Umbilical cord (tissue), 2 donors: ENCODE results near the gene TMTC1. TPM values are rescaled to one million over a fixed set of nuclear protein-coding genes. Genes with fewer than 3 reads are reported as not detected.

ENCODE experiments used
- DNase-seq: peaks from one replicate; pipeline ENCODE4 v3.0.0-alpha.2; 2015; ENCODE audit warnings: low spot score
- total RNA-seq: library from RNA; depleted of rRNA; stranded (reverse); fragments of >200 nt; gene quantifications from one replicate; pipeline ENCODE4 v1.2.3, GENCODE V29; 2014; ENCODE audit warnings: low replicate concordance; ENCODE audit not compliant: insufficient read depth

TMTC1 gene
- total RNA-seq, 1 donor from 2014 or later: 12.8 TPM

- DNase-seq: peak; percentile 29
Observed at GRCh38 chr12:29711381-29711780, 72.4 kb downstream of the TMTC1 start.

- DNase-seq: peak; percentile 34
Observed at GRCh38 chr12:29710104-29710503, 73.6 kb downstream of the TMTC1 start.

GRCh38 chr12:29709496-29710040 is 74.2 kb downstream of the TMTC1 start:
- no peak for DNase-seq

DNA sequence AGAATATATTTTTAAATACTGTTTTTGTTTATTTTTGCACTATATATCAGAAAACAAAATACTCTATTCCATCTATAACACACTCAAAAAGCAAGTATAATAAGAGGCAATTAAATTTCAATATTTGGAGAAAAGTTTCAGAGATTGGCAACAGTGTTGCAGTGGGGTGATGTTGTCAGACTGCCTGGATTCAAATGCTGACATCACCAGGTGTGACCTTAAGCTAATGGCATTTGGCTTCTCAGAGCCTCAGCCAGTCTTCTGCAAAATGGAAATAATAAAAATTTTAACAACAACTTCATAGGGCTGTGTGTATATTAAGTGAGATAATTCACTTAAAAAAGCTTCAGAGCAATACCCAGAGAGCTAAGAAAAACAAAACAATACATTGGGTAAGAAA is 74.7 kb downstream of the TMTC1 start:
- no peak for DNase-seq

DNA sequence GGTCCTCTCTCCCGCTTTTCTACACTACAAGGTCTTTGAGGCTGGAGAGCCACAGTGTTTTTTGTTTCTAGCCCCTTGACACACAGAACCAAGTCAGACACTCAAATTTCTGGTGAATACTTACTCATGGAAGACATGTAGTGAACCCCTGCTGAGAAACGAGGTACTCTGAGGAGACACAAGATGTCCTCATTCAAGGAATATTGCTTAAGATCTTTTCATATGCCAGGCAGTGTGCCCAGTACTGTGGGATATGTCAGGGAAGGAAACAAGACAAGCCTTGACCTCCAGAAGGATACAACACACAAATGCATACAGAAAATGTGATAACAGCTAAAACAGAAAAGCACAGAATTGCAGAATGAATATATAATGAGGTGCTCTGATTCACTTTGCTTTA is 75.9 kb downstream of the TMTC1 start:
- DNase-seq: no peak

- DNase-seq: no peak
Observed at GRCh38 chr12:29706311-29706710, 77.4 kb downstream of the TMTC1 start.

- no peak for DNase-seq
Observed at GRCh38 chr12:29703528-29703927, 80.2 kb downstream of the TMTC1 start.

- no peak for DNase-seq
Observed at GRCh38 chr12:29702972-29703371, 80.8 kb downstream of the TMTC1 start.

GRCh38 chr12:29702222-29702621 is 81.5 kb downstream of the TMTC1 start:
- DNase-seq: no peak

GRCh38 chr12:29700761-29701481 is 82.8 kb downstream of the TMTC1 start:
- DNase-seq: no peak

DNA sequence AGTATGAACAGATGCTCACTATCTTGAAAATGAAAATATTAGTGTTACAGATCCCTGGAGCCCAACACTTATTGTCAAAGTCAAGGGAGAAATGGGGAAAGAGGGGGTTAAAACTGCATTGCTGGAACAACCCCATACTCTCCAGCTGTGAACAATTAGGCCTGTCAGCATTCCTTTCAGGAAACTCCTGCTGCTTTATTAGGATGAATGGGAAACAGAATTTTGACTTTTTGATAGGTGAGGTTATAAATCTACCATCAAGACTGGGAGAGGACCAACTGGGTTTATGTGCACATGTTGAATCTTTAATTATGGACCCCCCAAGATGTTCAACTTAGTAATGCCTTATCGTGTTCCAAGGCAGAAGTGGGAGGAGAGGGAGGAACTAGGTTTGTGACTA is 85.0 kb downstream of the TMTC1 start:
- DNase-seq: no peak

DNA sequence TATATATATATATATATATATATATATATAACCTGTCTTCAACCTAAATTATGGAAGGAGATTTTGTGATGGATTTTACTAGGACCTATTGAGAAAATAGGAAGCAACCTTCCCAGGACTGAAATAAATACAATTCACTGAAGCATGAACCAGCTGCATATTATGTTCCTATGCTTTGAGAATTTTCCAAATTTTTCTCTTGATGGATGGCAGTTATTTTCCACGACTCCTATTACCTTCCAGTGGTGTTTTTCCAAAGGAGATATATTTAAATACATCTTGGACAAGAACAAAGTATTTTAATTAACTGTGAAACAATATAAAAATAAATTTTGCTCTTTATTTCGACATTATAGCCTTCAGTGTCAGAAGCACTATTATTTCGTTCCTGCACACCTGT is 87.9 kb downstream of the TMTC1 start:
- DNase-seq: no peak

- DNase-seq: no peak
Observed at GRCh38 chr12:29695026-29695425, 88.7 kb downstream of the TMTC1 start.

- DNase-seq: no peak
Observed at GRCh38 chr12:29694002-29694401, 89.7 kb downstream of the TMTC1 start.

DNA sequence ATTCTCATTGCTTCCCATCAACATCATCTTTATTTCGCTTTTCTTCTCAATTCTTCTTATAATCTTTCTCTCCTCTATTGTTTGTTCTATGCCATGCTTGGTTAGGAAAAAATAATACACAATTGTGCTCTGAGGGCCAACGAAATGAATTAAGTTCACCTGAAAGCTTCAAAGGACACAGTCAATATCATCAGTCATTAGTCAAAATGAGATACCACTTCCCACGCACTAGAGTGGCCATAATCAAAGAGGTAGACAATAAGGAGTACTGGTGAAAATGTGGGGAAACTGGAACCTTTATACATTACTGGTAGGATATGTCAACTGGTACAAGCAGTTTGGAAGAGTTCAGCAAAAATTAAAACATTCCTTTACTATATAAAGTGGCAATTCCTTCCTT is 91.5 kb downstream of the TMTC1 start:
- DNase-seq: no peak

GRCh38 chr12:29691161-29691854 is 92.4 kb downstream of the TMTC1 start:
- peak; percentile 13 for DNase-seq

- no peak for DNase-seq
Observed at GRCh38 chr12:29690728-29691127, 93.0 kb downstream of the TMTC1 start.

DNA sequence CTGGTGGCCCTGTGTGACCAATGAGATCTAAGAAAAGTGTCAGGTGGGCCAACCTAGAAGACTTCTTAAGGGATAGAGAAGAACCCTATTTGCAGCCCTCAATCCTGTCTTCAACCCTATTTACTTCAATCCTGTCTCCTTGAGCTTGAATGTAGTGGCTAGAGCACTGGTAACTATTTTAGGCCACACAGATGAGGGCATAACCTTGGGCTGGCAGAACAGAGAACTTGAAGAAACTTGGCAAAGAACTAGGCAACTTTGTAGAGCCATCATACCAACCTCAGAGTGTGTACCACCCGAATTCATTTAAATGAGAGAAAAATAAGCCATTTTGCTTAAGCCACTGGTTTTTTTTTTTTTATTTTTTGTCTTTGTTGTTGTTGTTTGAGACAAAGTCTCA is 94.8 kb downstream of the TMTC1 start:
- no peak for DNase-seq

- no peak for DNase-seq
Observed at GRCh38 chr12:29682088-29682487, 101.7 kb downstream of the TMTC1 start.

- no peak for DNase-seq
Observed at GRCh38 chr12:29681370-29681769, 102.4 kb downstream of the TMTC1 start.

- DNase-seq: no peak
Observed at GRCh38 chr12:29676676-29677075, 107.1 kb downstream of the TMTC1 start.

DNA sequence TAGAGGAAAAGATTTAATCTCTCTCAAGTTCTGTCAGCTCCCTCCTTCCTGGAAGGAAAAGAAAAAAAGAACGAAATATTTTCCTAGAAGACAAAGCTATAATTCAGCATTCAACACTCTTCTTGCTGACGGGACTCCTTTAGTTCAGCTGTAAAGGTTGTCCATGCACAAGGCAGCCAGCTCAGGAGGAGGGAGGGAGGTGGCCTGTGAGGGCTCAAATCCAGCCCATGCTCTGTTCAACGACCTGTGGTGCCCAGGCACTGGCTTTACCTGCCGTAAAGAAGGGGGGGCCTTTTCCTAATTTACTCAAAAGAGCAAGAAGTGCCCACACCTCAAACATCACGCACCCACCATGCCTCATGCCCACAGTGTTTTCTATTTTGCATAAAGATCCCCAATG is 109.3 kb downstream of the TMTC1 start:
- no peak for DNase-seq

GRCh38 chr12:29673346-29673745 is 110.4 kb downstream of the TMTC1 start:
- DNase-seq: no peak
